Peyer's patch (tissue), 4 donors: ENCODE results near the gene CACNA1B.

Source experiments
- CTCF ChIP-seq, 6 experiments: fragments of 450-650 bp in 4 of 6; fragments of 200-600 bp in 2 of 6; sonication (generic) in 1 of 6; IDR thresholded peaks; one replicate each; pipeline ENCODE4 v1.5.1; 2017 to 2019; ENCODE audit warnings: antibody characterized with exemption in 6 of 6, mild to moderate bottlenecking in 3 of 6, moderate library complexity in 1 of 6
- POLR2A ChIP-seq, 2 donors: fragments of 450-650 bp; IDR thresholded peaks; one replicate each; pipeline ENCODE4 v1.5.1; 2017; ENCODE audit warnings: antibody characterized with exemption in 2 of 2, mild to moderate bottlenecking in 2 of 2, moderate library complexity in 2 of 2

GRCh38 chr9:138057726-138058125 lies 180.1 kb downstream of the CACNA1B start:
- TF ChIP-seq CTCF (IDR thresholded peaks at IDR 0.05), result no peak
- TF ChIP-seq POLR2A (IDR thresholded peaks at IDR 0.05), result no peak
